Caco-2 (cell line): ENCODE results near the gene TMEM140. TPM values are rescaled to one million over a fixed set of nuclear protein-coding genes. Genes with fewer than 3 reads are reported as not detected.
"Not testable (repeated sequence)": the region's sequence is repeated elsewhere in the genome, so short reads cannot be mapped to it uniquely, and the experiment has no call there.

Experiments
- BruUV-seq: library from RNA; stranded (reverse); fragments of 400-500 nt; replicated peaks from 2 replicates; lab custom pipeline; 2021; lab: Mats Ljungman, UMichigan
- CTCF ChIA-PET: fragments of 300-600 bp; sonication (Branson Sonifier 250); formaldehyde crosslinking; loops from one replicate; lab custom pipeline; 2022; ENCODE audit warnings: antibody characterized with exemption; lab: Charles Lee
- POLR2A ChIA-PET: fragments of 300-600 bp; sonication (Branson Sonifier 250); formaldehyde crosslinking; loops from one replicate; lab custom pipeline; 2022; ENCODE audit warnings: antibody characterized with exemption; lab: Charles Lee
- DNase-seq, 2 experiments: peaks; one replicate each; pipeline versions ENCODE4 v3.0.0 to v3.0.0-alpha.2; 2020 to 2022
- H3K27me3 ChIP-seq: replicated peaks from 2 replicates; pipeline ENCODE4 v1.6.0; 2011; ENCODE audit warnings: low read length; ENCODE audit not compliant: control insufficient read depth, insufficient read depth
- H3K36me3 ChIP-seq: 2 replicates; pipeline ENCODE4 v1.5.1; 2011; ENCODE audit warnings: low read length; ENCODE audit not compliant: control insufficient read depth, insufficient read depth
- H3K4me1 ChIP-seq: fragments of 250-450 bp; sonication (Bioruptor Pico); 2 replicates; pipeline ENCODE4 v1.5.1; 2020; ENCODE audit warnings: mild to moderate bottlenecking
- H3K4me3 ChIP-seq: 2 replicates; pipeline ENCODE4 v1.5.1; 2011; ENCODE audit warnings: low read depth, mild to moderate bottlenecking, control low read depth, low read length
- H3K9me3 ChIP-seq: fragments of 250-450 bp; sonication (Bioruptor Pico); 2 replicates; pipeline ENCODE4 v1.5.1; 2020; ENCODE audit warnings: mild to moderate bottlenecking, moderate library complexity
- H3K27ac Mint-ChIP-seq: one replicate; pipeline ENCODE4 v1.8.0; 2022; ENCODE audit warnings: mixed read lengths; ENCODE audit not compliant: unreplicated experiment
- H3K27me3 Mint-ChIP-seq: one replicate; pipeline ENCODE4 v1.8.0; 2022; ENCODE audit warnings: mixed read lengths; ENCODE audit not compliant: insufficient read depth, unreplicated experiment
- H3K36me3 Mint-ChIP-seq: one replicate; pipeline ENCODE4 v1.8.0; 2022; ENCODE audit warnings: mild to moderate bottlenecking, mixed read lengths; ENCODE audit not compliant: insufficient read depth, unreplicated experiment
- H3K4me1 Mint-ChIP-seq: one replicate; pipeline ENCODE4 v1.8.0; 2022; ENCODE audit warnings: low read depth, mixed read lengths; ENCODE audit not compliant: unreplicated experiment
- H3K4me3 Mint-ChIP-seq: one replicate; pipeline ENCODE4 v1.8.0; 2022; ENCODE audit warnings: mild to moderate bottlenecking, moderate library complexity, mixed read lengths; ENCODE audit not compliant: unreplicated experiment
- H3K9me3 Mint-ChIP-seq: one replicate; pipeline ENCODE4 v1.8.0; 2022; ENCODE audit warnings: mixed read lengths; ENCODE audit not compliant: unreplicated experiment
- CTCF ChIP-seq, 2 experiments: fragments of 200-600 bp in 1 of 2; IDR thresholded peaks; 1 replicate in 1 of 2; 2 replicates in 1 of 2; pipeline versions ENCODE4 v1.5.1 to v1.8.0; 2011 to 2022; ENCODE audit warnings: antibody characterized with exemption in 1 of 2, control low read depth in 1 of 2, inconsistent platforms in 1 of 2, low read depth in 1 of 2, low read length in 1 of 2, mild to moderate bottlenecking in 1 of 2, moderate library complexity in 1 of 2; ENCODE audit not compliant: insufficient read depth in 1 of 2, severe bottlenecking in 1 of 2, unreplicated experiment in 1 of 2
- intact Hi-C: fragments of 100-400 bp; cut with micrococcal nuclease; formaldehyde crosslinking; loops from one replicate; pipeline ENCODE4 v1.10.0; 2022; ENCODE audit not compliant: unreplicated experiment
- total RNA-seq: library from RNA; stranded (reverse); gene quantifications from 2 replicates; pipeline ENCODE4 v1.2.3, GENCODE V29; 2022

TMEM140 gene
- total RNA-seq, 1 experiment from 2014 or later = 6.1 TPM

DNA sequence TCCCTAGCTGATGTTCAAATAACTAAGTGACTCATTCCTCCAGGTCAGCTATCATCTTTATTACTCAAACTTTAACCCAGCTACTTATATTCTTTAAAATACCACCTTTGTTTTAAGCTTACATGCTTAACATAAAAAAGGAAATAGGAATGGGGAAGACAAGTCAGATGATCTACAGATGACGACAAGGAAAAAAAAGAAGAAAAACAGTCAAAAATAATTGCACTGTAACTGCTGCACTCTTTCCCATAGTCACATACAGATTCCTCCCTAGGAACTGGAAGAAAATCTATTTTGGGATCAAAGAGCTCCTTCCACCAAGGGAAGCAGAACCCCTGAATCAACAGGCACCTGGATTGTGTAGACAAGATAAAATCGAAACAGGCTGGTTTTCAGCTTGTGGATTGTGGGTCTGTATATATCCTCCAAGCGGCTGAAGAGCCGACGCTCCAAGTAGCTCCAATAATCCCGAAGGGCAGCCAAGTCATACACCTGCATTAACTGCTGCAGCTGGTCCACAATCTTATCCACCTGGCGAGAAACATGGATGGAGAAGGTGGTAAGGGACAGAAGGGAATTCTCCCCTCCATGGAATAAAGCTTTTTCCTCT is 61.5 kb downstream of the TMEM140 start:
- no peak for DNase-seq
- peaks cover 9% of the 10 kb centered on the region for H3K4me1 Mint-ChIP-seq
- Histone ChIP-seq H3K4me1 (peaks cover 4% of the 10 kb centered on the region; the same call in 1 of the 2 replicates), H3K9me3 (no peaks in the 10 kb centered on the region), H3K4me3 (no peak overlapping the region), H3K36me3 (no peaks in the 10 kb centered on the region; the same call in 1 of the 2 replicates), H3K27me3 (no peaks in the 10 kb centered on the region)
- H3K9me3 Mint-ChIP-seq = no peaks in the 10 kb centered on the region
- no peaks in the 10 kb centered on the region for H3K27me3 Mint-ChIP-seq
- ChIA-PET CTCF (no interaction called here), POLR2A (no interaction called here)
- H3K27ac Mint-ChIP-seq = no peak overlapping the region
- no peak for TF ChIP-seq CTCF (IDR thresholded peaks at IDR 0.05; ENCODE audit: insufficient read depth in 1 of 2, low read depth in 1 of 2, low read length in 1 of 2, severe bottlenecking in 1 of 2, unreplicated experiment in 1 of 2)
- H3K36me3 Mint-ChIP-seq = no peaks in the 10 kb centered on the region
- H3K4me3 Mint-ChIP-seq = no peak overlapping the region
- intact Hi-C loops = no loop called here
- BruUV-seq = no TSS peak

DNA sequence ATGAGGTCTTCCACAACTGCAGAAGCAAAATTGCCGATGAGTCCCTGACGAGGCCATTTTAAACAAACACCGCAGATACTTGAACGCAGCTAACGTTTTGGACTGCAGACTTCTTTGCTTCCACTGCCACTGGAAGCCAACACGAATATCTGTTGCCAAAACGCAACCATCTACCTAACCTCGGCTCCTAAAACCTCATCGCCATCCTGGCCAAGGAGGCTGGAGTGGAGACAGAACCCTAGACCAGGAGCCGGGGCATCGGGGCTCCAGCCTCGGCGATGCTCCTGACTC is 63.0 kb downstream of the TMEM140 start:
- Histone ChIP-seq H3K9me3 (no peaks in the 10 kb centered on the region), H3K4me1 (peaks cover 4% of the 10 kb centered on the region; the same call in 1 of the 2 replicates), H3K4me3 (peak overlapping the region; percentile 86), H3K27me3 (no peaks in the 10 kb centered on the region), H3K36me3 (no peaks in the 10 kb centered on the region)
- Mint-ChIP-seq H3K27ac (peak overlapping the region; percentile 96), H3K9me3 (no peaks in the 10 kb centered on the region), H3K36me3 (no peaks in the 10 kb centered on the region), H3K27me3 (no peaks in the 10 kb centered on the region), H3K4me1 (peaks cover 9% of the 10 kb centered on the region), H3K4me3 (peak overlapping the region; percentile 95)
- no TSS peak for BruUV-seq
- POLR2A ChIA-PET = no interaction called here
- TF ChIP-seq CTCF (IDR thresholded peaks at IDR 0.05; ENCODE audit: insufficient read depth in 1 of 2, low read depth in 1 of 2, low read length in 1 of 2, severe bottlenecking in 1 of 2, unreplicated experiment in 1 of 2) = no peak
- no peak for DNase-seq
- CTCF ChIA-PET = interaction anchor here (0.6 to 1.4 kb wide), 2 partner anchors 64 to 435 kb away, joined by 4 to 7 read pairs; no protein-coding TSS in a partner anchor
- intact Hi-C loops = loop anchor here (2.0 to 5.0 kb wide), 2 partner anchors 40 to 219 kb away; partner anchors contain the start of gene CYREN

- Mint-ChIP-seq H3K27me3 (no peaks in the 10 kb centered on the region), H3K36me3 (no peaks in the 10 kb centered on the region), H3K27ac (peak within 1 kb of the TSS; percentile 96), H3K9me3 (no peaks in the 10 kb centered on the region), H3K4me3 (peak within 1 kb of the TSS; percentile 95), H3K4me1 (peaks cover 9% of the 10 kb centered on the region)
- peak; percentile 94 to 95 for DNase-seq
- no TSS peak for BruUV-seq
- Histone ChIP-seq H3K4me3 (peak within 1 kb of the TSS; percentile 86), H3K27me3 (no peaks in the 10 kb centered on the region), H3K9me3 (no peaks in the 10 kb centered on the region), H3K36me3 (no peaks in the 10 kb centered on the region), H3K4me1 (peaks cover 4% of the 10 kb centered on the region; the same call in 1 of the 2 replicates)
- ChIA-PET POLR2A (no interaction called here), CTCF (interaction anchor here (0.6 to 1.4 kb wide), 3 partner anchors 64 to 434 kb away, joined by 4 to 7 read pairs (median 5); no protein-coding TSS in a partner anchor)
- TF ChIP-seq CTCF (IDR thresholded peaks at IDR 0.05; ENCODE audit: insufficient read depth in 1 of 2, low read depth in 1 of 2, low read length in 1 of 2, severe bottlenecking in 1 of 2, unreplicated experiment in 1 of 2) = no peak
- intact Hi-C loops = loop anchor here (2.0 to 5.0 kb wide), 2 partner anchors 41 to 219 kb away; partner anchors contain the start of gene CYREN
These were observed 63.5 kb downstream of the TMEM140 start, which contains the start of gene WDR91 for GRCh38 chr7:135211179-135211945. WDR91 (minus strand) TSS chr7:135211526; CDS start chr7:135211502, 24 bp downstream.

DNA sequence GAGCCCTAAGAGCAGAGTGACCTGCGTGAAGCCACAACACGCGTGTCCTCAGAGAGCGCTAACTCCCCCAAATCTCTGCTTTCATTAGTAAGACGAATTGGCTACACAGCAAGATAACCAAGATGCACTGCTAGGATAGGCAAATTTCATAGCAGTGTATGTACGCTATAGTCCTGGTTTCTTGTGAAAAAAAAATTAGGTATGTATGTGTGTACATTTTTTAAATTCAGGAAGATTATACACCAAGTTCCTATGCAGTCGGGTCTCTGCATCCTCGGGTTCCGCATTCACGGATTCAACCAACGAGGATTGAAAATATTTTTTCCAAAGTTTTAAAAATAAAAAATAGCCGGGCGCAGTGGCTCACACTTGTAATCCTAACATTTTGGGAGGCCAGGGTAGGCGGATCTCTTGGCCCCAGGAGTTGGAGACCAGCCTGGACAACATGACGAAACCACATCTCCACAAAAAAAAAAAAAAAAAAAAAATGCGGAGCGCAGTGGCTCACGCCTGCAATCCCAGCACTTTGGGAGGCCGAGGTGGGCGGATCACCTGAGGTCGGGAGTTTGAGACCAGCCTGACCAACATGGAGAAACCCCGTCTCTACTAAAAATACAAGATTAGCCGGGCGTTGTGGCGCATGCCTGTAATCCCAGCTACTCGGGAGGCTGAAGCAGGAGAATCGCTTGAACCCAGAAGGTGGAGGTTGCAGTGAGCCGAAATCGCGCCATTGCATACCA is 64.2 kb downstream of the TMEM140 start:
- intact Hi-C loops = loop anchor here (2.0 to 5.0 kb wide), 2 partner anchors 41 to 220 kb away; partner anchors contain the start of gene CYREN
- CTCF ChIA-PET = interaction anchor here (0.6 to 1.4 kb wide), 2 partner anchors 63 to 123 kb away, joined by 5 to 7 read pairs; no protein-coding TSS in a partner anchor
- TSS peak; percentile 67 for BruUV-seq
- H3K36me3 Mint-ChIP-seq, H3K4me1 Mint-ChIP-seq, H3K36me3 ChIP-seq, H3K9me3 ChIP-seq, DNase-seq, H3K27me3 Mint-ChIP-seq, POLR2A ChIA-PET, H3K4me1 ChIP-seq, H3K9me3 Mint-ChIP-seq, H3K27me3 ChIP-seq: not testable (repeated sequence)
- H3K4me3 Mint-ChIP-seq = peak overlapping the region; percentile 95
- H3K4me3 ChIP-seq = peak overlapping the region; percentile 63
- peak overlapping the region; percentile 96 for H3K27ac Mint-ChIP-seq
